Measurements from ENCODE around the gene HNRNPUL1. TPM values are rescaled to one million over a fixed set of nuclear protein-coding genes. Genes with fewer than 3 reads are reported as not detected.

The HNRNPUL1 gene
- total and polyA plus RNA-seq, 10 of the 15 experiments (the other 5 are each of a cell fraction or from before 2014, with no cell fraction given): 11.1 to 276 (median 117) TPM

- no peak for TF ChIP-seq MYC (IDR thresholded peaks at IDR 0.05; ENCODE audit: insufficient read depth, insufficient read length, insufficient replicate concordance, low read length, severe bottlenecking)
- TF ChIP-seq BRCA1 (IDR thresholded peaks at IDR 0.05; ENCODE audit: low read depth, low read length): no peak
- no peak for TF ChIP-seq IRF3 (IDR thresholded peaks at IDR 0.05)
- no peak for TF ChIP-seq YBX1 (IDR thresholded peaks at IDR 0.05)
- TF ChIP-seq CBX5 (IDR thresholded peaks at IDR 0.05; ENCODE audit: low read depth): no peak
- TF ChIP-seq KAT2A (conservative IDR thresholded peaks at IDR 0.05; ENCODE audit: control insufficient read depth, low read depth, low read length): no peak
- TF ChIP-seq EP300 (IDR thresholded peaks at IDR 0.05; ENCODE audit: borderline replicate concordance in 1 of 2, control insufficient read depth in 1 of 2, low read depth in 2 of 2, low read length in 2 of 2): no peak
- no peak for TF ChIP-seq ZNF592 (IDR thresholded peaks at IDR 0.05)
- no peak for TF ChIP-seq HDAC2 (IDR thresholded peaks at IDR 0.05)
- no peak for TF ChIP-seq STAT1 (conservative IDR thresholded peaks at IDR 0.05)
- no peak for TF ChIP-seq SRF (IDR thresholded peaks at IDR 0.05; ENCODE audit: low read depth in 2 of 2, low read length in 2 of 2)
- no peak for TF ChIP-seq ZNF274 (IDR thresholded peaks at IDR 0.05; ENCODE audit: insufficient read depth, insufficient read length)
- TF ChIP-seq ZBTB33 (IDR thresholded peaks at IDR 0.05): peak; percentile 72; the same call in 1 of the 2 replicates
- no peak for TF ChIP-seq ZBTB11 (CRISPR knock-in tag; IDR thresholded peaks at IDR 0.05)
- no peak for TF ChIP-seq GATAD2B (conservative IDR thresholded peaks at IDR 0.05; ENCODE audit: low read depth)
- TF ChIP-seq ZNF622 (IDR thresholded peaks at IDR 0.05): no peak
- TF ChIP-seq ASH2L (IDR thresholded peaks at IDR 0.05; ENCODE audit: borderline replicate concordance, low read depth): no peak
- TF ChIP-seq SREBF2 (IDR thresholded peaks at IDR 0.05; ENCODE audit: low read length): no peak
Observed at GRCh38 chr19:41308450-41309179, 44.4 kb downstream of the HNRNPUL1 start (continued).
